H9 (cell line): ENCODE measurements around the gene TENM3. TPM values are rescaled to one million over a fixed set of nuclear protein-coding genes. Genes with fewer than 3 reads are reported as not detected.

Source experiments
- DNase-seq: peaks from one replicate; pipeline ENCODE4 v3.0.0-alpha.2; 2017
- H2AFZ ChIP-seq: one replicate; pipeline ENCODE4 v1.6.1; 2013; ENCODE audit warnings: mild to moderate bottlenecking, low read length, control low read depth, moderate library complexity
- H2AK5ac ChIP-seq: 2 replicates; pipeline ENCODE4 v1.6.1; 2013; ENCODE audit warnings: low read length, control low read depth, mixed read lengths; ENCODE audit not compliant: insufficient read length
- H2BK120ac ChIP-seq: one replicate; pipeline ENCODE4 v1.6.1; 2013; ENCODE audit warnings: low read depth, mild to moderate bottlenecking, low read length, control low read depth, inconsistent platforms; ENCODE audit not compliant: poor library complexity, severe bottlenecking
- H2BK12ac ChIP-seq: 2 replicates; pipeline ENCODE4 v1.6.1; 2013; ENCODE audit warnings: low read length, control low read depth, mixed read lengths, low read depth; ENCODE audit not compliant: insufficient read length
- H2BK15ac ChIP-seq: 2 replicates; pipeline ENCODE4 v1.6.1; 2013; ENCODE audit warnings: low read depth, low read length, control low read depth
- H2BK20ac ChIP-seq: one replicate; pipeline ENCODE4 v1.6.1; 2013; ENCODE audit warnings: low read depth, mild to moderate bottlenecking, low read length, control low read depth, inconsistent platforms; ENCODE audit not compliant: poor library complexity, severe bottlenecking
- H2BK5ac ChIP-seq: 2 replicates; pipeline ENCODE4 v1.6.1; 2013; ENCODE audit warnings: low read length, control low read depth, mixed read lengths; ENCODE audit not compliant: insufficient read length
- H3K14ac ChIP-seq: 2 replicates; pipeline ENCODE4 v1.6.1; 2013; ENCODE audit warnings: low read length, control low read depth; ENCODE audit not compliant: insufficient read depth
- H3K18ac ChIP-seq: 2 replicates; pipeline ENCODE4 v1.6.1; 2013; ENCODE audit warnings: low read depth, mild to moderate bottlenecking, mixed read lengths, low read length, control low read depth; ENCODE audit not compliant: insufficient read length
- H3K23ac ChIP-seq: 2 replicates; pipeline ENCODE4 v1.6.1; 2013; ENCODE audit warnings: low read length, control low read depth, mixed read lengths, low read depth; ENCODE audit not compliant: insufficient read length
- H3K23me2 ChIP-seq: 2 replicates; pipeline ENCODE4 v1.6.1; 2013; ENCODE audit warnings: low read depth, mild to moderate bottlenecking, mixed read lengths, low read length, control low read depth; ENCODE audit not compliant: insufficient read length, poor library complexity, severe bottlenecking
- H3K27ac ChIP-seq: 2 replicates; pipeline ENCODE4 v1.5.1; 2013; ENCODE audit warnings: low read length, control low read depth, mixed read lengths, low read depth; ENCODE audit not compliant: insufficient read length
- H3K27me3 ChIP-seq: 2 replicates; pipeline ENCODE4 v1.6.1; 2013; ENCODE audit warnings: low read length, control low read depth, inconsistent platforms; ENCODE audit not compliant: insufficient read depth
- H3K4ac ChIP-seq: 2 replicates; pipeline ENCODE4 v1.6.1; 2013; ENCODE audit warnings: low read depth, mild to moderate bottlenecking, control low read depth, inconsistent platforms, low read length, moderate library complexity
- H3K4me1 ChIP-seq: 2 replicates; pipeline ENCODE4 v1.6.1; 2013; ENCODE audit warnings: low read length, control low read depth, inconsistent platforms; ENCODE audit not compliant: insufficient read depth
- H3K4me2 ChIP-seq: 2 replicates; pipeline ENCODE4 v1.6.1; 2013; ENCODE audit warnings: low read length, control low read depth, mixed read lengths; ENCODE audit not compliant: insufficient read length, insufficient read depth
- H3K56ac ChIP-seq: 2 replicates; pipeline ENCODE4 v1.6.1; 2013; ENCODE audit warnings: low read depth, mild to moderate bottlenecking, mixed read lengths, low read length, control low read depth; ENCODE audit not compliant: insufficient read length
- H3K79me1 ChIP-seq: 2 replicates; pipeline ENCODE4 v1.6.1; 2013; ENCODE audit warnings: low read depth, mild to moderate bottlenecking, moderate library complexity, low read length, control low read depth, inconsistent platforms; ENCODE audit not compliant: insufficient read depth, poor library complexity, severe bottlenecking
- H3K79me2 ChIP-seq: 2 replicates; pipeline ENCODE4 v1.6.1; 2013; ENCODE audit warnings: low read length, control low read depth, inconsistent platforms; ENCODE audit not compliant: insufficient read depth
- H3K9ac ChIP-seq: 2 replicates; pipeline ENCODE4 v1.6.1; 2013; ENCODE audit warnings: low read length, control low read depth, mixed read lengths; ENCODE audit not compliant: insufficient read length; ENCODE audit errors: extremely low read depth
- H3K9me3 ChIP-seq: one replicate; pipeline ENCODE4 v1.6.1; 2013; ENCODE audit warnings: low read depth, low read length, inconsistent platforms; ENCODE audit not compliant: control insufficient read depth
- H3T11ph ChIP-seq: one replicate; pipeline ENCODE4 v1.6.1; 2013; ENCODE audit warnings: mild to moderate bottlenecking, low read length, control low read depth, inconsistent platforms
- H4K20me1 ChIP-seq: one replicate; pipeline ENCODE4 v1.6.1; 2013; ENCODE audit not compliant: control insufficient read depth, insufficient read length, insufficient read depth
- H4K5ac ChIP-seq: 2 replicates; pipeline ENCODE4 v1.6.1; 2013; ENCODE audit warnings: low read depth, mild to moderate bottlenecking, mixed read lengths, low read length, control low read depth; ENCODE audit not compliant: insufficient read length
- H4K8ac ChIP-seq: replicated peaks from 2 replicates; pipeline ENCODE4 v1.6.1; 2013; ENCODE audit warnings: low read length, control low read depth, mixed read lengths, low read depth; ENCODE audit not compliant: insufficient read length
- H4K91ac ChIP-seq: 2 replicates; pipeline ENCODE4 v1.6.1; 2013; ENCODE audit warnings: low read depth, mild to moderate bottlenecking, moderate library complexity, mixed read lengths, low read length, control low read depth; ENCODE audit not compliant: insufficient read length
- H3K27ac Mint-ChIP-seq, 3 experiments: 2 replicates in 2 of 3; 3 replicates in 1 of 3; pipeline ENCODE4 v1.8.0; 2020 to 2021; ENCODE audit warnings: mixed read lengths in 3 of 3, mild to moderate bottlenecking in 1 of 3, moderate library complexity in 1 of 3
- H3K27me3 Mint-ChIP-seq: 2 replicates; pipeline ENCODE4 v1.8.0; 2021; ENCODE audit warnings: low read depth, mild to moderate bottlenecking, moderate library complexity, mixed read lengths
- H3K36me3 Mint-ChIP-seq, 3 experiments: 2 replicates in 2 of 3; 3 replicates in 1 of 3; pipeline ENCODE4 v1.8.0; 2020 to 2021; ENCODE audit warnings: low read depth in 3 of 3, mixed read lengths in 3 of 3; ENCODE audit not compliant: insufficient read depth in 1 of 3
- H3K4me1 Mint-ChIP-seq, 2 experiments: 2 replicates each; pipeline ENCODE4 v1.8.0; 2020; ENCODE audit warnings: mixed read lengths in 2 of 2
- H3K4me3 Mint-ChIP-seq, 2 experiments: 2 replicates in 1 of 2; 3 replicates in 1 of 2; pipeline ENCODE4 v1.8.0; 2020 to 2021; ENCODE audit warnings: mild to moderate bottlenecking in 2 of 2, mixed read lengths in 2 of 2, moderate library complexity in 1 of 2
- H3K9me3 Mint-ChIP-seq, 2 experiments: 2 replicates in 1 of 2; 3 replicates in 1 of 2; pipeline ENCODE4 v1.8.0; 2020; ENCODE audit warnings: mild to moderate bottlenecking in 2 of 2, mixed read lengths in 2 of 2, moderate library complexity in 1 of 2
- CTCF ChIP-seq: fragments of 200-600 bp; sonication (generic); conservative IDR thresholded peaks from 3 replicates; pipeline ENCODE4 v1.8.0; 2021; ENCODE audit warnings: antibody characterized with exemption, mild to moderate bottlenecking
- WGBS: extraction: QIAGEN DNeasy Blood & Tissue Kit; methylation state at CpG from one replicate; pipeline ENCODE4 v1.1.7; 2013; ENCODE audit warnings: missing lambda C conversion rate, low lambda C conversion rate, mixed read lengths; ENCODE audit not compliant: insufficient read length; ENCODE audit errors: extremely low coverage; 5-methylcytosine and 5-hydroxymethylcytosine counted together
- total RNA-seq: library from RNA; stranded (reverse); gene quantifications from 2 replicates; pipeline ENCODE4 v1.2.1, GENCODE V29; 2021

The TENM3 gene
- total RNA-seq, 1 experiment from 2014 or later = 49.6 TPM

- H3K56ac ChIP-seq = no peak overlapping the region
- no peak overlapping the region for H3K23ac ChIP-seq
- no peak overlapping the region for H3K27ac ChIP-seq
- H3K79me1 ChIP-seq = no peaks in the 10 kb centered on the region
- WGBS = no CpG with 5 or more reads among the region's 7 CpGs
- H2BK12ac ChIP-seq = no peak overlapping the region
- no peak overlapping the region for H3K18ac ChIP-seq
- no peaks in the 10 kb centered on the region for H3K9me3 ChIP-seq
- H4K5ac ChIP-seq = no peak overlapping the region
- H3T11ph ChIP-seq = no peak overlapping the region
- no peak for DNase-seq
- H4K8ac ChIP-seq = no peak overlapping the region
- H3K9ac ChIP-seq = no peak overlapping the region
- TF ChIP-seq CTCF = no peak
- H2BK20ac ChIP-seq = no peak overlapping the region
- no peak overlapping the region for H3K4me2 ChIP-seq
- H3K4me1 ChIP-seq = no peaks in the 10 kb centered on the region
- peaks cover 8% of the 10 kb centered on the region in 2 experiments; a peak in 4 of 5 replicates for H3K9me3 Mint-ChIP-seq
- no peaks in the 10 kb centered on the region; the same call in 1 of the 2 replicates for H3K27me3 Mint-ChIP-seq
- H3K23me2 ChIP-seq = no peaks in the 10 kb centered on the region
- H3K27ac Mint-ChIP-seq = peak overlapping the region in 2 of 3 experiments; percentile 13 to 44; a peak in 2 of 7 replicates
- H4K20me1 ChIP-seq = no peaks in the 10 kb centered on the region
- H3K27me3 ChIP-seq = no peaks in the 10 kb centered on the region
- no peaks in the 10 kb centered on the region for H3K79me2 ChIP-seq
- H3K36me3 Mint-ChIP-seq = peaks cover 9 to 12% (median 10%) of the 10 kb centered on the region in 3 experiments
- H2BK15ac ChIP-seq = no peak overlapping the region
- H3K14ac ChIP-seq = no peak overlapping the region
- peaks cover 7 to 13% of the 10 kb centered on the region in 2 experiments for H3K4me1 Mint-ChIP-seq
- no peak overlapping the region for H3K4me3 Mint-ChIP-seq
- H4K91ac ChIP-seq = no peak overlapping the region
- no peak overlapping the region for H2BK120ac ChIP-seq
- H2BK5ac ChIP-seq = no peak overlapping the region
- H3K4ac ChIP-seq = no peak overlapping the region
- no peak overlapping the region for H2AK5ac ChIP-seq
- no peak overlapping the region for H2AFZ ChIP-seq
Measured at GRCh38 chr4:182354867-182355266, 111.7 kb downstream of the TENM3 start.
